Measurements from ENCODE around the gene CCNT1.
"Not testable (repeated sequence)": the region's sequence is repeated elsewhere in the genome, so short reads cannot be mapped to it uniquely, and the experiment has no call there.

DNA sequence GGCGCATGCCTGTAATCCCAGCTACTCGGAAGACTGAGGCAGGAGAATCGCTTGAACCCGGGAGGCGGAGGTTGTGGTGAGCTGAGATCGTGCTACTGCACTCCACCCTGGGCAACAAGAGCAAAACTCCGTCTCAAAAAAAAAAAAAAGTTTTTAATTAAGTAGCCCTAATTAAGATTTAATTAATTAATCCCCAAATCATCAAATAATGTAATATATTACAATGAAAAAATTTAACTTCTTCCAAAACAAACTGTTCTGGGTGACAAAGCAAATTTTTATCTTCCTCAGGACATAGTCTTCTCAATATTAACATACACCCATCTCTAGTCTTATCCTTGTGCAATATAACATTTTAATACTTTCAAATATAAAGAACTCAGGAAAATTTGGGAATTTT lies 17.7 kb downstream of the CCNT1 start:
- TF ChIP-seq, protein P1, sequence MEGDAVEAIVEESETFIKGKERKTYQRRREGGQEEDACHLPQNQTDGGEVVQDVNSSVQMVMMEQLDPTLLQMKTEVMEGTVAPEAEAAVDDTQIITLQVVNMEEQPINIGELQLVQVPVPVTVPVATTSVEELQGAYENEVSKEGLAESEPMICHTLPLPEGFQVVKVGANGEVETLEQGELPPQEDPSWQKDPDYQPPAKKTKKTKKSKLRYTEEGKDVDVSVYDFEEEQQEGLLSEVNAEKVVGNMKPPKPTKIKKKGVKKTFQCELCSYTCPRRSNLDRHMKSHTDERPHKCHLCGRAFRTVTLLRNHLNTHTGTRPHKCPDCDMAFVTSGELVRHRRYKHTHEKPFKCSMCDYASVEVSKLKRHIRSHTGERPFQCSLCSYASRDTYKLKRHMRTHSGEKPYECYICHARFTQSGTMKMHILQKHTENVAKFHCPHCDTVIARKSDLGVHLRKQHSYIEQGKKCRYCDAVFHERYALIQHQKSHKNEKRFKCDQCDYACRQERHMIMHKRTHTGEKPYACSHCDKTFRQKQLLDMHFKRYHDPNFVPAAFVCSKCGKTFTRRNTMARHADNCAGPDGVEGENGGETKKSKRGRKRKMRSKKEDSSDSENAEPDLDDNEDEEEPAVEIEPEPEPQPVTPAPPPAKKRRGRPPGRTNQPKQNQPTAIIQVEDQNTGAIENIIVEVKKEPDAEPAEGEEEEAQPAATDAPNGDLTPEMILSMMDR (IDR thresholded peaks at IDR 0.05; ENCODE audit: low read depth, low read length, missing input control) = not testable (repeated sequence)
- TF ChIP-seq RAD21, JUND, ATF3 (IDR thresholded peaks at IDR 0.05): not testable (repeated sequence)
- TF ChIP-seq, protein P2, sequence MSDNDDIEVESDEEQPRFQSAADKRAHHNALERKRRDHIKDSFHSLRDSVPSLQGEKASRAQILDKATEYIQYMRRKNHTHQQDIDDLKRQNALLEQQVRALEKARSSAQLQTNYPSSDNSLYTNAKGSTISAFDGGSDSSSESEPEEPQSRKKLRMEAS (IDR thresholded peaks at IDR 0.05) = not testable (repeated sequence)
